NCI-H524 (cell line): ENCODE measurements around the gene MAST4.
"Not testable (repeated sequence)": the region's sequence is repeated elsewhere in the genome, so short reads cannot be mapped to it uniquely, and the experiment has no call there.

ENCODE experiments used
- DNase-seq, 2 experiments: peaks; one replicate each; lab custom pipeline; 2025; lab: John Stamatoyannopoulos, UW

The MAST4 gene

DNA sequence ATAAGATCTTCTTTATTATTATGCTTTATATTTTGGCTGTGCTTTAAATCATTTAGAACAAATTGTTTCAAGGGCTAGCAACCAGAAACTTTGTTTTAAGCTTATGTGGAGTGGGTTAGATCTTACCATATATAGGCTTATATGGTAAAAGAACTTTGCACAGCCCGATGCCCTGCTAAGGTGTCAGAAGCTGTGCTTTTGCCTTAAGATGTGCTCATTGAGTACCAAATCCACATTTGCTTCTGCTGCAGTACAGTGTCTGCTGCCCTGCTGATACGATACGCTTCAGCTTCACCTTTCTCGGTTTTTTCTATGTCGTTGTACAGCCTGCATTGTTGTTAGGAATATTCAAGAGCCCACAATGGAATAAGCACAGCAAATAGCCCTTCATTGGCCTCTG is 565.6 kb downstream of the MAST4 start:
- no peak for DNase-seq

DNA sequence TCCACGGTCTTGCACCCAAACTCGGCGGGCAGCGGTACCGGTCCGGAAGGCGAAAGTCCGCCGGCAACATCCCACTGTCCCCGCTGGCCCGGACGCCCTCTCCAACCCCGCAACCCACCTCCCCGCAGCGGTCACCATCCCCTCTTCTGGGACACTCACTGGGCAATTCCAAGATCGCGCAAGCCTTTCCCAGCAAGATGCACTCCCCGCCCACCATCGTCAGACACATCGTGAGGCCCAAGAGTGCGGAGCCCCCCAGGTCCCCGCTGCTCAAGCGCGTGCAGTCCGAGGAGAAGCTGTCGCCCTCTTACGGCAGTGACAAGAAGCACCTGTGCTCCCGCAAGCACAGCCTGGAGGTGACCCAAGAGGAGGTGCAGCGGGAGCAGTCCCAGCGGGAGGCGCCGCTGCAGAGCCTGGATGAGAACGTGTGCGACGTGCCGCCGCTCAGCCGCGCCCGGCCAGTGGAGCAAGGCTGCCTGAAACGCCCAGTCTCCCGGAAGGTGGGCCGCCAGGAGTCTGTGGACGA is 567.1 kb downstream of the MAST4 start:
- DNase-seq = no peak

DNA sequence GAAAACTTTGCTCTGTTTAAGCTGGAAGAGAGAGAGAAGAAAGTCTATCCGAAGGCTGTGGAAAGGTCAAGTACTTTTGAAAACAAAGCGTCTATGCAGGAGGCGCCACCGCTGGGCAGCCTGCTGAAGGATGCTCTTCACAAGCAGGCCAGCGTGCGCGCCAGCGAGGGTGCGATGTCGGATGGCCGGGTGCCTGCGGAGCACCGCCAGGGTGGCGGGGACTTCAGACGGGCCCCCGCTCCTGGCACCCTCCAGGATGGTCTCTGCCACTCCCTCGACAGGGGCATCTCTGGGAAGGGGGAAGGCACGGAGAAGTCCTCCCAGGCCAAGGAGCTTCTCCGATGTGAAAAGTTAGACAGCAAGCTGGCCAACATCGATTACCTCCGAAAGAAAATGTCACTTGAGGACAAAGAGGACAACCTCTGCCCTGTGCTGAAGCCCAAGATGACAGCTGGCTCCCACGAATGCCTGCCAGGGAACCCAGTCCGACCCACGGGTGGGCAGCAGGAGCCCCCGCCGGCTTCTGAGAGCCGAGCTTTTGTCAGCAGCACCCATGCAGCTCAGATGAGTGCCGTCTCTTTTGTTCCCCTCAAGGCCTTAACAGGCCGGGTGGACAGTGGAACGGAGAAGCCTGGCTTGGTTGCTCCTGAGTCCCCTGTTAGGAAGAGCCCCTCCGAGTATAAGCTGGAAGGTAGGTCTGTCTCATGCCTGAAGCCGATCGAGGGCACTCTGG is 567.8 kb downstream of the MAST4 start:
- DNase-seq = no peak

- no peak for DNase-seq
Measured at GRCh38 chr5:67164856-67165525, 568.8 kb downstream of the MAST4 start.

DNA sequence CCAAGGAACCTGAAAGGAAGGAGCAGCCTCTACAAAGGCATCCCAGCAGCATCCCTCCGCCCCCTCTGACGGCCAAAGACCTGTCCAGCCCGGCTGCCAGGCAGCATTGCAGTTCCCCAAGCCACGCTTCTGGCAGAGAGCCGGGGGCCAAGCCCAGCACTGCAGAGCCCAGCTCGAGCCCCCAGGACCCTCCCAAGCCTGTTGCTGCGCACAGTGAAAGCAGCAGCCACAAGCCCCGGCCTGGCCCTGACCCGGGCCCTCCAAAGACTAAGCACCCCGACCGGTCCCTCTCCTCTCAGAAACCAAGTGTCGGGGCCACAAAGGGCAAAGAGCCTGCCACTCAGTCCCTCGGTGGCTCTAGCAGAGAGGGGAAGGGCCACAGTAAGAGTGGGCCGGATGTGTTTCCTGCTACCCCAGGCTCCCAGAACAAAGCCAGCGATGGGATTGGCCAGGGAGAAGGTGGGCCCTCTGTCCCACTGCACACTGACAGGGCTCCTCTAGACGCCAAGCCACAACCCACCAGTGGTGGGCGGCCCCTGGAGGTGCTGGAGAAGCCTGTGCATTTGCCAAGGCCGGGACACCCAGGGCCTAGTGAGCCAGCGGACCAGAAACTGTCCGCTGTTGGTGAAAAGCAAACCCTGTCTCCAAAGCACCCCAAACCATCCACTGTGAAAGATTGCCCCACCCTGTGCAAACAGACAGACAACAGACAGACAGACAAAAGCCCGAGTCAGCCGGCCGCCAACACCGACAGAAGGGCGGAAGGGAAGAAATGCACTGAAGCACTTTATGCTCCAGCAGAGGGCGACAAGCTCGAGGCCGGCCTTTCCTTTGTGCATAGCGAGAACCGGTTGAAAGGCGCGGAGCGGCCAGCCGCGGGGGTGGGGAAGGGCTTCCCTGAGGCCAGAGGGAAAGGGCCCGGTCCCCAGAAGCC is 569.6 kb downstream of the MAST4 start:
- DNase-seq = no peak

GRCh38 chr5:67166460-67167285 is 570.5 kb downstream of the MAST4 start:
- no peak for DNase-seq

DNA sequence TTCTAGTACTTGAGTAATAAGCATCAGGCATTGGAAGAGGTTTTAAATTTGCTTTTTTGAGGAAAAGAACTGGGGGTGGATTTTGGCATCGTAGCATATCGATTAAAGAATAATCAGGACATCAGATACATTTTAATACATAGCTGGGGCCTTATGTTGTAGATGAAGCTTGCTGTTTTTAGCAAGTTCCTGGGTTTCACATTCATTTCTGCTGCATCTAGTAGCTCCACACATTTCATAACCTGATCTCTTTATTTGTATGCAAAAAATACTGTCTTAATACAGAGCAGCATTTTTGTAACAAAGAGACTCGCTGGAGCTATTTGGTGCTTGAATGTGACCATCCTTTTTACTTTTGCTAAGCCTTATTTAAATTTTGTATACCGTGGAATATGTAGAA is 571.9 kb downstream of the MAST4 start:
- no peak for DNase-seq

DNA sequence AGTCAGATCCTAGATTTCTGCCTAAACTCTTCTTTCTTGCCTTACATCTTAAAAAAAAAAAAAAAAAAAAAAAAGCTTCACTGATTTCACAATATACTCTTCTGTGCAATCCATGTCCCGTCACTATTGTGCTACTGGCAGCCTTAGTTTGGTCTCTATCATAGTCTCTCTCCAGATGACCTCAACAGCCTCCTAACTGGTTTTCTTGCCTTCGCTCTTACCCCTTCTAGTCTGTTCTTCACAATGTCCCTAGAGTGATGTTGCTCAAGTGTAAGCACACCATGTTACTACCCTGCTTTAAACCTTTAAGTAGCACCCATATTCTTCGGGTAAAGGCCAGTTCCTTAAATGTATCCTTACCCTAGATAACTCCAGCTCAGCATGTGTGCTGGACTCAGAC is 574.6 kb downstream of the MAST4 start:
- DNase-seq = no peak

DNA sequence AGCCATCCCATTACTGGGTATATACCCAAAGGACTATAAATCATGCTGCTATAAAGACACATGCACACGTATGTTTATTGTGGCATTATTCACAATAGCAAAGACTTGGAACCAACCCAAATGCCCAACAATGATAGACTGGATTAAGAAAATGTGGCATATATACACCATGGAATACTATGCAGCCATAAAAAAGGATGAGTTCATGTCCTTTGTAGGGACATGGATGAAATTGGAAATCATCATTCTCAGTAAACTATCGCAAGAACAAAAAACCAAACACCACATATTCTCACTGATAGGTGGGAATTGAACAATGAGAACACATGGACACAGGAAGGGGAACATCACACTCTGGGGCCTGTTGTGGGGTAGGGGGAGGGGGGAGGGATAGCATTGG is 577.2 kb downstream of the MAST4 start:
- not testable (repeated sequence) for DNase-seq

- DNase-seq = no peak
Measured at GRCh38 chr5:67173959-67174358, 577.8 kb downstream of the MAST4 start.

DNA sequence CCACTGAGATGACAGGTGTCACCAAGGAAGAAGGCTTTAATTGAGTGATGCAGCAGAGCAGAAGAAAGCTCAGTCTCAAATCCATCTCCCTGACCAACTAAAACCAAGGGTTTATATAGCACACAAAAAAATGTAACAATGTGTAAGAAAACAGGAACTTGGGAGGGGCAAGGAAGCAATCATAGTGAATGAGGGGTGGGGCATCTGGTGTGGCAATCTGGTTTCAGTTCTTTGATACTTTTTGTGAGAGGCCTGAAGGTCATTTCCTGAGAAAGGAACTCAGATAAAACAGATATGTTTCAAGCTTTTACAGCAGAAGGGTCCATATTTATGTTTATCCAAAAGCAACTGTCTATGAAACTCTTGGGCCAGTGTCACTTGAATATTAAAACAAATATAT is 580.7 kb downstream of the MAST4 start:
- DNase-seq = no peak

DNA sequence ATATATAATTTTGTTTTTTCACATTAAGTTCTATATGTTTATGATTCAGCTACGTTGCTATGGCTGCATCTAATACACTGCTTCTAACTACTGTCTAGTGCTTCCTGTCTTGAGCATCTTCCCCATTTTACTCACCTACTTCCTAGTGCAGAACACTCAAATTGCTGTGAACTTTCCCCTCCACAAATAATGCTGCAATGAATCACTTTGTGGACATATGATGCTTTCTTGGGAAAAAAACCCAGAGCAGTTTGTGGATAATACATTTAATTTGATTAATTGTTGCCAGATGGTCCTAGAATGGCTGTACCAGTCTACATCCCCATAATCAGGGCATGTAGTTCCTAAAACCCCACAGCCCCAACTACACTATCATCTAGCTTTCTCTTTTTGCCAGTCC is 581.9 kb downstream of the MAST4 start:
- peak in 1 of 2 experiments; percentile 47 for DNase-seq

GRCh38 chr5:67178966-67179365 is 582.8 kb downstream of the MAST4 start:
- DNase-seq = no peak

DNA sequence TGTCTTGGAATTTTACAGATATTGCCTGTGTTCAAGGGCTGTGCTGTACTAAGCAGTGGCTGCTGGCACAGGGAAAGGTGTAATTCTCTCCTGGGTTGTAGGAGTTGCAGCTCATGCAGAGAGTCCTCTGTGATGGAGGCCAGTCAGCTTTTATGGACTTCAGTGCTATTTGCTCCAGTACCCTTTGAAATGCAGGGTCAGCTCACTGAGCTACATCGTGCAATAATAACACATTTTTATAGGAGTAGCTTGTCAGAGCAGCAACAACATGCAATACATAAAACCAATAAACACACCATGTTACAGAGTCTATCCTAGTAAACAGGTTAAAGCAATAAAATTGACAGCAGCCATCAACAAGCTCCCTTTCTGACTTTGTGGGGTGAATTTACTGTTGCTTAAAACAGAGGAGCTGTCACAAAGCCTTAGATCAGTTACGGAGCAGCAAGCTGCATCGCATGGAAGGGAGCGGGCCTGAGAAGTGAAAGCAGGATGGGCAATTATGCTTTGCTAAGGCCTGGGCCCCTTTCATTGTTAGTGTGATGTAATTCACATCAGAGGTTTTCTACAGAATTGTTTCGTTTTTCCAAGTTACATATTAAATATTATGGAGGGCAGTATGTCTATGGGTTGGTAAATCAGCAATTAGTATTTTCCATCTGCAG is 583.6 kb downstream of the MAST4 start:
- no peak for DNase-seq

- DNase-seq = no peak
Measured at GRCh38 chr5:67181648-67182221, 585.5 kb downstream of the MAST4 start.

GRCh38 chr5:67182301-67182790 is 586.2 kb downstream of the MAST4 start:
- no peak for DNase-seq

GRCh38 chr5:67183859-67184258 is 587.7 kb downstream of the MAST4 start:
- DNase-seq = no peak

DNA sequence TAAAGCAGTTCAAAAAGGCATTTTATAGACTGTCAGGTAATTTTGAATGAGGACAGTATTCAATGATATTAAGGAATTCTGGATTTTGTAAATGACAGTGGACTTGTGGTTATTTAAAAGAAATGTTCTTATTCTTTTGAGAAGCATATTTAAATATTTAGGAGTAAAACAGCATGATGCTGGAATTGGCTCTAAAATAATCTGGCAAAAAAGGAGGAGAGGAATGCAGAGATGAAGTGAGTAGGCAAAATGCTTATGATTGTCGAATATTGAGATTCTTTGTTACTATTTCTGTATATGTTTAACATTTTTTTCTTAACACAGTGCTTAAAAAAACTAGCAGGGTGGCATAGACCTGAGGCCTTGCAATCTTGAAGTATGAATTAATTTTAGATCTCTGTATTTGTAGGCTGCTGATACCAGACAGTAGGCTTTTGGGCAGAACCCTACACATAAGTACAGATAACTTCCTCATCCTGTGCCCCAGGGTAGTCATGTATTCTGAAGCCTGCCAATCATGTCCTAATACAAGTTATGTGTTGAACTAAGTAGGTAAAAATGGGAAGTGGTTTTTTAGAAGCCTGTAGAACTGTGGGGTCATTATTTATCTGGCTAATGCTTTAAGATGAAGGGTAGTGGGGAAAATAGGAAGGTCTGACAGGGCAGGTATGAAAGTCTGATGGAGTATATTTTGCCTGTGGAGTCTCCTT is 591.0 kb downstream of the MAST4 start:
- DNase-seq = no peak

DNA sequence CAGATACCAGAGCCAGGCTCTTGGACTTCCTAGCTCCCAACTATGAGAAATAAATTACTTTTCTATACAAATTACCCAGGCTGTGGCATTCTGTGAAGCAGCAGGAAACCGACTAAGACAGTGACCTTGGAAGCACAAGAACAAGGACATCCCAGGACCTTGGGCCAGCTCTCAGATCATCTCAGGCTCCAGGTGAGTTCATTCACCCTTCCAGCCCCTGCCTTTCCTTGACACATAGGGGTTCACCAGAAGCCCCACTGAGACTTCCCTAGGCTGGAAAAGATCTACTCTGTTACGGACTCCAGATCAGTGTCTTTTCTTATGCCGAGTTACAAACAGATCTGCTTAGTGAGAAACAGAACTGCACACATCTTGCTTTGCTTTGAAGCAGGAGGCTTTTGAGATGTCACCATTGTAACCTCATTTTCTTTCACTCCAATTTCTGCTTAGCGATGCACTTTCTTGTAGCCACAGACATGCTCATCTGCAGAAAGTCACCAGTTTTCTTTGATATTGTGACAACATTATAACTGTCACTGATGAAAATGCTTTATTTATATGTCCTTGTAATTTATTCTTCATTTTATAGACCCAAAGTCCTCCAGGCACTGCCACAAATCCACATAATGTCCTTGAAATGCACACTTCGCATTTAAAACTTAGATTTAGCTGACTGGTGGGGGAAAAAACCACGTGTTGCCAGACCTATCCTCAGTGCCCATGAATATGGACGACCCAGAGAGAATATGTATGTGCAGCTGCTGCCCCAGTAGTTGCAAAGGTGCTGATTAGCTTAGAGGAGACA is 592.3 kb downstream of the MAST4 start:
- no peak for DNase-seq
